Measurements from ENCODE around the gene MEIS2.

The MEIS2 gene

GRCh38 chr15:37037850-37038715 lies 62.3 kb downstream of the MEIS2 start:
- POLR2A ChIA-PET: interaction anchor here (0.5 to 2.1 kb wide), 3 partner anchors 23 to 929 kb away, joined by 3 to 7 read pairs (median 3); no protein-coding TSS in a partner anchor
- CTCF ChIA-PET: interaction anchor here (0.5 kb wide), 1 partner anchor 989 kb away, joined by 3 read pairs; no protein-coding TSS in a partner anchor
- peak overlapping the region; percentile 77 for H3K27ac ChIP-seq (ENCODE audit: extremely low read depth, low read depth, low read length)
- H3K9me3 ChIP-seq (ENCODE audit: control insufficient read depth, insufficient read depth, low read depth, low read length): no peaks in the 10 kb centered on the region
- peaks cover 0 to 5% of the 10 kb centered on the region in 2 experiments; a peak in 1 of 3 replicates for H3K36me3 ChIP-seq (ENCODE audit: control insufficient read depth in 2 of 2, insufficient read depth in 1 of 2, low read length in 2 of 2)
- no peak overlapping the region for H3K4me3 ChIP-seq (ENCODE audit: low read depth, low read length)
- peaks cover 17% of the 10 kb centered on the region for H3K4me1 ChIP-seq (ENCODE audit: control insufficient read depth, insufficient read depth, low read length)
- TF ChIP-seq ZNF394 (tag by site-specific recombination; IDR thresholded peaks at IDR 0.05; ENCODE audit: borderline replicate concordance) (peak; percentile 47; the same call in 1 of the 2 replicates), ZNF398 (tag by site-specific recombination; IDR thresholded peaks at IDR 0.05) (no peak), ZNF513 (tag by site-specific recombination; IDR thresholded peaks at IDR 0.05) (no peak), ZNF133 (tag by site-specific recombination; IDR thresholded peaks at IDR 0.05) (no peak), ZNF645 (tag by site-specific recombination; IDR thresholded peaks at IDR 0.05) (no peak), ZNF169 (tag by site-specific recombination; IDR thresholded peaks at IDR 0.05) (no peak), ZFP37 (tag by site-specific recombination; IDR thresholded peaks at IDR 0.05) (no peak), FEZF1 (tag by site-specific recombination; IDR thresholded peaks at IDR 0.05) (peak; percentile 99), CTCF (tag by site-specific recombination; IDR thresholded peaks at IDR 0.05) (no peak), GLIS2 (tag by site-specific recombination; IDR thresholded peaks at IDR 0.05) (no peak), PRDM2 (tag by site-specific recombination; IDR thresholded peaks at IDR 0.05; ENCODE audit: borderline replicate concordance) (no peak), ZNF184 (tag by site-specific recombination; IDR thresholded peaks at IDR 0.05) (no peak), ZSCAN23 (tag by site-specific recombination; IDR thresholded peaks at IDR 0.05) (no peak), ZNF19 (tag by site-specific recombination; IDR thresholded peaks at IDR 0.05; ENCODE audit: low read depth) (no peak), KLF9 (tag by site-specific recombination; IDR thresholded peaks at IDR 0.05; ENCODE audit: low read depth) (no peak), ZBTB1 (tag by site-specific recombination; IDR thresholded peaks at IDR 0.05) (no peak), EGR2 (tag by site-specific recombination; IDR thresholded peaks at IDR 0.05; ENCODE audit: low read depth) (no peak), ZNF148 (tag by site-specific recombination; IDR thresholded peaks at IDR 0.05; ENCODE audit: borderline replicate concordance) (no peak)

Data from HEK293 (cell line).